Vagina (tissue), 2 donors: ENCODE results near the gene NCAPG2. TPM values are rescaled to one million over a fixed set of nuclear protein-coding genes. Genes with fewer than 3 reads are reported as not detected.

Source experiments
- DNase-seq, 2 donors: peaks; one replicate each; pipeline ENCODE4 v3.0.0-alpha.2; 2017; ENCODE audit errors: extremely low spot score in 2 of 2
- H3K27ac ChIP-seq: fragments of 200-600 bp; sonication (generic); one replicate; pipeline ENCODE4 v1.5.1; 2019
- H3K27me3 ChIP-seq: fragments of 200-600 bp; sonication (generic); one replicate; pipeline ENCODE4 v1.5.1; 2019
- H3K36me3 ChIP-seq, 2 donors: fragments of 200-600 bp; sonication (generic); one replicate each; pipeline ENCODE4 v1.5.1; 2017 to 2019
- H3K4me1 ChIP-seq: fragments of 200-600 bp; sonication (generic); one replicate; pipeline ENCODE4 v1.5.1; 2019
- H3K4me3 ChIP-seq, 2 donors: fragments of 200-600 bp; sonication (generic); 1 replicate in 1 of 2; 2 replicates in 1 of 2; pipeline ENCODE4 v1.5.1; 2016 to 2019
- H3K9me3 ChIP-seq: fragments of 200-600 bp; sonication (generic); one replicate; pipeline ENCODE4 v1.5.1; 2019
- CTCF ChIP-seq, 3 experiments: fragments of 450-650 bp in 2 of 3; fragments of 200-600 bp in 1 of 3; sonication (generic) in 1 of 3; IDR thresholded peaks; one replicate each; pipeline ENCODE4 v1.5.1; 2017 to 2019; ENCODE audit warnings: antibody characterized with exemption in 3 of 3, mild to moderate bottlenecking in 2 of 3, moderate library complexity in 2 of 3
- POLR2A ChIP-seq, 2 donors: fragments of 450-650 bp; IDR thresholded peaks; one replicate each; pipeline ENCODE4 v1.6.1; 2017; ENCODE audit warnings: antibody characterized with exemption in 2 of 2, mild to moderate bottlenecking in 2 of 2, moderate library complexity in 2 of 2
- POLR2AphosphoS5 ChIP-seq, 2 donors: sonication (generic); formaldehyde crosslinking; IDR thresholded peaks; one replicate each; pipeline ENCODE4 v1.9.0; 2017; ENCODE audit warnings: antibody characterized with exemption in 2 of 2, mild to moderate bottlenecking in 2 of 2, low read depth in 1 of 2; ENCODE audit not compliant: insufficient read depth in 1 of 2
- intact Hi-C: fragments of 100-400 bp; cut with DNase I; formaldehyde crosslinking; loops from one replicate; pipeline ENCODE4 v1.15.1; 2023
- total RNA-seq: library from RNA; depleted of rRNA; stranded (reverse); fragments of >200 nt; gene quantifications from one replicate; pipeline ENCODE4 v1.2.3, GENCODE V29; 2016

Gene NCAPG2
- total RNA-seq, 1 donor from 2014 or later, result 9.6 TPM

GRCh38 chr7:158722574-158723237, 18.1 kb upstream of the NCAPG2 start:
- no peak overlapping the region for H3K27ac ChIP-seq
- no peaks in the 10 kb centered on the region for H3K4me1 ChIP-seq
- no peaks in the 10 kb centered on the region for H3K36me3 ChIP-seq
- no peak overlapping the region for H3K4me3 ChIP-seq
- intact Hi-C loops, result no loop called here
- H3K27me3 ChIP-seq, result no peaks in the 10 kb centered on the region
- no peak for DNase-seq
- TF ChIP-seq CTCF (IDR thresholded peaks at IDR 0.05) (no peak), POLR2A (IDR thresholded peaks at IDR 0.05) (no peak), POLR2AphosphoS5 (IDR thresholded peaks at IDR 0.05; ENCODE audit: insufficient read depth in 1 of 2, low read depth in 1 of 2) (no peak)
- no peaks in the 10 kb centered on the region for H3K9me3 ChIP-seq

- Histone ChIP-seq H3K36me3 (no peaks in the 10 kb centered on the region), H3K9me3 (no peaks in the 10 kb centered on the region), H3K27ac (no peak overlapping the region), H3K4me3 (no peak overlapping the region), H3K27me3 (no peaks in the 10 kb centered on the region), H3K4me1 (no peaks in the 10 kb centered on the region)
- TF ChIP-seq POLR2A (IDR thresholded peaks at IDR 0.05), result no peak
- no peak for DNase-seq
- intact Hi-C loops, result no loop called here
Observed at GRCh38 chr7:158720112-158720511, 15.5 kb upstream of the NCAPG2 start.

GRCh38 chr7:158716802-158717201, 12.2 kb upstream of the NCAPG2 start:
- Histone ChIP-seq H3K9me3 (no peaks in the 10 kb centered on the region), H3K36me3 (no peaks in the 10 kb centered on the region), H3K4me1 (no peaks in the 10 kb centered on the region), H3K27me3 (no peaks in the 10 kb centered on the region), H3K4me3 (no peak overlapping the region), H3K27ac (no peak overlapping the region)
- no peak for DNase-seq
- TF ChIP-seq POLR2A (IDR thresholded peaks at IDR 0.05), result no peak
- TF ChIP-seq CTCF (IDR thresholded peaks at IDR 0.05), result no peak
- no peak for TF ChIP-seq POLR2AphosphoS5 (IDR thresholded peaks at IDR 0.05; ENCODE audit: insufficient read depth in 1 of 2, low read depth in 1 of 2)
- intact Hi-C loops, result no loop called here

GRCh38 chr7:158710651-158711102, 6.1 kb upstream of the NCAPG2 start:
- no peak overlapping the region for H3K27ac ChIP-seq
- H3K36me3 ChIP-seq, result no peaks in the 10 kb centered on the region
- no peak for DNase-seq
- TF ChIP-seq POLR2AphosphoS5 (IDR thresholded peaks at IDR 0.05; ENCODE audit: insufficient read depth in 1 of 2, low read depth in 1 of 2), result no peak
- no peak for TF ChIP-seq POLR2A (IDR thresholded peaks at IDR 0.05)
- no peak for TF ChIP-seq CTCF (IDR thresholded peaks at IDR 0.05)
- intact Hi-C loops, result no loop called here
- H3K9me3 ChIP-seq, result no peaks in the 10 kb centered on the region
- H3K4me3 ChIP-seq, result no peak overlapping the region
- H3K27me3 ChIP-seq, result no peaks in the 10 kb centered on the region
- no peaks in the 10 kb centered on the region for H3K4me1 ChIP-seq

GRCh38 chr7:158707610-158708009, 3.0 kb upstream of the NCAPG2 start:
- no peaks in the 10 kb centered on the region for H3K36me3 ChIP-seq
- H3K4me3 ChIP-seq, result no peak overlapping the region
- TF ChIP-seq POLR2AphosphoS5 (IDR thresholded peaks at IDR 0.05; ENCODE audit: insufficient read depth in 1 of 2, low read depth in 1 of 2) (no peak), CTCF (IDR thresholded peaks at IDR 0.05) (no peak), POLR2A (IDR thresholded peaks at IDR 0.05) (no peak)
- intact Hi-C loops, result loop anchor here (10.0 kb wide), 1 partner anchor 157 kb away; no protein-coding TSS in a partner anchor
- H3K9me3 ChIP-seq, result no peaks in the 10 kb centered on the region
- H3K4me1 ChIP-seq, result peaks cover 14% of the 10 kb centered on the region
- no peak overlapping the region for H3K27ac ChIP-seq
- H3K27me3 ChIP-seq, result no peaks in the 10 kb centered on the region
- no peak for DNase-seq
